A549 treated with RU486 at 1 μM for 4 hours (cell line): ENCODE measurements around the gene LMTK3. TPM values are rescaled to one million over a fixed set of nuclear protein-coding genes. Genes with fewer than 3 reads are reported as not detected.

Experiments
- total RNA-seq: library from RNA; stranded (reverse); fragments of 200-300 nt; extraction: Qiagen RNA extraction; gene quantifications from 5 replicates; pipeline ENCODE4 v1.2.3, GENCODE V29; 2022; ENCODE audit warnings: low read depth

The LMTK3 gene
- total RNA-seq = 2.1 to 4.7 TPM (median 4.2 TPM) in 5 replicates

DNA sequence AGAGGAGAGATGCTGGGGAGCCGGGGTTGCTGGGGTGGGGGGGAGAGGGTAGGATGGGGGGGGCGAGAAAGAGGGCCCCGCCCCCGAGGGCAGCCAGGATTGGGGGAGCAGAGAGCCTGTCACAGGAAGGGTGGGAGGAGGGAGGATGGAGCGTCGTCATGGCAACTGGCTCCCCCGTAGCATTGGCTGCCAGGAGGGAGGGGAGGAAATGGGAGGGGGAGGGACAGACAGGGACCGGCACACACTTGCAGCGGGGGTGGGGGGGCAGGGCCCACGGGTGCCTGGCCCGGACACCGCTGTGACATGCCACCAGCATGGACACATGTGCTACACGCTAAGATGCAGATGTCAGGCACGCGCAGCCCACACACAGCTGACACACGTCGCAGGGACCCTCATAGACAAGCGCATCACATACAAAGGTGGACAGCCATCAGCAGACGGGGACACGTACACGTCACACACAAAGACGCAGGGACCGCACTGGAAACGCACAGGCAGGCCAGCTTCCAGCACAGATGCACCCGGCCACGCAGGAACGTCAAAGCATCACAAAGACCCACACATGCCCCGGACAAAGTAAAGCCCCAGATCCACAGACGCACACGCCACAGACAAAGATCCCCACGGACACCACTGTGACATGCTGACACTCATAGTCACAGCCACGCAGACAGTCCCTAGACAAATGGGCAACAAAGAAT, at the start of gene LMTK3:
TSS of gene LMTK3 (minus strand) at position 36 of the 704 bp plus-strand sequence. CDS start 259 bp downstream, outside the sequence.

GRCh38 chr19:48551437-48552302, 40.0 kb upstream of the LMTK3 start, which contains the start of gene SULT2B1:
Gene SULT2B1 (plus strand): TSS chr19:48552172. CDS start chr19:48552253, 81 bp downstream.

GRCh38 chr19:48469289-48469881, 42.2 kb downstream of the LMTK3 start, which contains the start of gene CYTH2:
Gene CYTH2 (plus strand): TSS chr19:48469369. CDS start chr19:48469508, 139 bp downstream.

GRCh38 chr19:48455171-48455907, 56.3 kb downstream of the LMTK3 start, which contains the start of gene KCNJ14:
Gene KCNJ14 (plus strand): TSS chr19:48455574. CDS start chr19:48461725, 6,151 bp downstream.

GRCh38 chr19:48445606-48446481, 65.8 kb downstream of the LMTK3 start, which contains the start of gene GRWD1:
Gene GRWD1 (plus strand): TSS chr19:48445983. CDS start chr19:48446006, 23 bp downstream.

Other genes starting within 250 kb of the LMTK3 start
- 4.8 to 7.2 TPM (median 5.7 TPM) in 5 replicates for gene ZNF114, start 241.8 kb downstream of the LMTK3 start, total RNA-seq
- 441 to 494 TPM (median 477 TPM) in 5 replicates for gene EMP3, start 186.3 kb downstream of the LMTK3 start, total RNA-seq
- 3.7 to 5.7 TPM (median 3.9 TPM) in 5 replicates for gene TMEM143, start 147.9 kb downstream of the LMTK3 start, total RNA-seq
- 1.9 to 4.4 TPM (median 3.1 TPM) in 5 replicates for gene SYNGR4, start 147.5 kb downstream of the LMTK3 start, total RNA-seq
- 354 to 463 TPM (median 436 TPM) in 5 replicates for gene KDELR1, start 120.3 kb downstream of the LMTK3 start, total RNA-seq
- gene GRIN2D, start 118.2 kb downstream of the LMTK3 start, total RNA-seq = 7.3 to 11.8 TPM (median 10.0 TPM) in 5 replicates
- 111 to 131 TPM (median 121 TPM) in 5 replicates for gene GRWD1, start 65.9 kb downstream of the LMTK3 start, total RNA-seq
- 1.1 to 2.0 TPM (median 1.2 TPM) in 5 replicates for gene KCNJ14, start 56.3 kb downstream of the LMTK3 start, total RNA-seq
- 51.2 to 62.6 TPM (median 58.0 TPM) in 5 replicates for gene CYTH2, start 42.5 kb downstream of the LMTK3 start, total RNA-seq
- 14.1 to 20.7 TPM (median 15.9 TPM) in 5 replicates for gene SULT2B1, start 40.3 kb upstream of the LMTK3 start, total RNA-seq
- not detected in 5 replicates for gene SPACA4, start 94.9 kb upstream of the LMTK3 start, total RNA-seq
- 0.17 to 0.27 TPM (median 0.24 TPM) in 4 of 5 replicates, not detected in the other for gene FAM83E, start 103.2 kb upstream of the LMTK3 start, total RNA-seq
- 3,160 to 3,604 TPM (median 3,243 TPM) in 5 replicates for gene RPL18, start 107.3 kb upstream of the LMTK3 start, total RNA-seq
- gene SPHK2, start 107.7 kb upstream of the LMTK3 start, total RNA-seq = 9.4 to 16.7 TPM (median 15.5 TPM) in 5 replicates
- gene DBP, start 125.5 kb upstream of the LMTK3 start, total RNA-seq = 2.0 to 3.3 TPM (median 2.7 TPM) in 5 replicates
- gene CA11, start 134.4 kb upstream of the LMTK3 start, total RNA-seq = 9.7 to 13.2 TPM (median 10.6 TPM) in 5 replicates
- 0.19 to 0.30 TPM (median 0.23 TPM) in 5 replicates for gene NTN5, start 161.2 kb upstream of the LMTK3 start, total RNA-seq
- gene FUT2, start 184.1 kb upstream of the LMTK3 start, total RNA-seq = not detected in 5 replicates
- gene MAMSTR, start 207.9 kb upstream of the LMTK3 start, total RNA-seq = 0.26 to 0.72 TPM (median 0.41 TPM) in 5 replicates
- gene RASIP1, start 228.8 kb upstream of the LMTK3 start, total RNA-seq = 0.29 to 0.75 TPM (median 0.46 TPM) in 5 replicates
- gene IZUMO1, start 235.1 kb upstream of the LMTK3 start, total RNA-seq = not detected in 5 replicates
- 0.06 to 0.13 TPM (median 0.07 TPM) in 5 replicates for gene FUT1, start 240.8 kb upstream of the LMTK3 start, total RNA-seq
- gene FGF21, start 243.7 kb upstream of the LMTK3 start, total RNA-seq = not detected in 5 replicates